ENCODE measurements around the gene DTX3.
"Not testable (repeated sequence)": the region's sequence is repeated elsewhere in the genome, so short reads cannot be mapped to it uniquely, and the experiment has no call there.

Gene DTX3

DNA sequence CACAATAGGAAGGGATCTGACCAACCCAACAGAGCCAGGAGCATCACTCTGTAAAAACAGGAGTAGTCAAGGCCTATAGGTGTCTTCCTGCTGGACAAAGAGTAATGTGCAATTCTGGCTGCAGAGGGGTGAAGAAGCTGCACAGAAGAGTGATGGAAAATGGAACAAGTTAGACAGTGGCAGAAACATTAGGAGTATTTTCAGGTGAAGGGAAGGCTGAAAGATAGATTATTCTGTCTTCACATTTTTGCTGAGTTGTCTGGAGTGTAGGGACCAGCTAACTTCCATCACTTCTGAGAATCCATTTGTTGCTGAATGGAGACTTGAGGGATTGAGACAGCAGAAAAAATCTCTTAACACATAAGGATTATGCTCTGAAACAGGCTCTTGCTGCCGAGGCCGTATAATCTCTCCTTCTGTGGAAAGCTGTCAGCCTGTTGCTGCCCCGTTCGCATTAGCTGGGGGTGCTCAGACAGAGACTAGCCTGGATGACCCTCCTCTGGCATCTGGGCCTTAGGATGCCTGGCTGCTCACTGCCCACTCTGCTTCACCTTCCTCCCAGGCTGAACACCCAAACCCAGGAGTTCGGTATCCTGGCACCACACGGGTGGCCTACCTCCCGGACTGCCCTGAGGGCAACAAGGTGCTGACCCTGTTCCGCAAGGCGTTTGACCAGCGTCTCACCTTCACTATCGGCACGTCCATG, 3.5 kb downstream of the DTX3 start:
- no peak for DNase-seq

DNA sequence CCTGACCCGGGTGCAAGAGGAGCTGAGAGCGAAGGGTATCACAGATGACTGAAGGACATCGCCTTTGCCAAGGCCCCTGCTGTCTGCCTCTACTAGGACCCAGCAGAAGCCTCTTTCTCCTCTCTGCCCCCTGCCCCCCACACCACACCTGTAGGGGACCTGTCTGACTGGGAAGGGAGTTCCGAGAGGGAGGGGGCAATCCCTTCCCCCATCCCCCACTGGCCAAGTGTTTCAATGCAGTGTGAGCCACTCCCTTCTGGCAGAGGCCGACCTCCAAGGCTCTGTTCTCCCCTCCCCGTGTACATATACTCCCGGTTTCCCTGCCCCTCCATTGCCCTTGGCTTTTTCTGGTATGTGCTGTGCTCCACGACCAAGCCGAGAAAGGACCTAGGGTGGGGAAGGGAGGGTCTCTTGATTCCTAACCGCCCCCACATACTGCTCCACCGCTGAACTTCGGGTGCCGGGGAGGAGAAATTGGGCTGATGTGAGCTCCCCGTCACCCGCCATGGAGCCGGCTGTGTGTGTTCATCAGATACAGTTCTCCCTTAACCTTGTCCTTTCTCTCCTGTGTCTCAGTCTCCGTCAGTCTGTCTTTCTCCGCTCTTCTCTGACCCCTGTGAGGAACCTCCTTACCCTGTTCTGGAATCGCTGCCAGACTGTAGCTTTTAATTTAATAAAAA, 4.6 kb downstream of the DTX3 start:
- no peak for DNase-seq

DNA sequence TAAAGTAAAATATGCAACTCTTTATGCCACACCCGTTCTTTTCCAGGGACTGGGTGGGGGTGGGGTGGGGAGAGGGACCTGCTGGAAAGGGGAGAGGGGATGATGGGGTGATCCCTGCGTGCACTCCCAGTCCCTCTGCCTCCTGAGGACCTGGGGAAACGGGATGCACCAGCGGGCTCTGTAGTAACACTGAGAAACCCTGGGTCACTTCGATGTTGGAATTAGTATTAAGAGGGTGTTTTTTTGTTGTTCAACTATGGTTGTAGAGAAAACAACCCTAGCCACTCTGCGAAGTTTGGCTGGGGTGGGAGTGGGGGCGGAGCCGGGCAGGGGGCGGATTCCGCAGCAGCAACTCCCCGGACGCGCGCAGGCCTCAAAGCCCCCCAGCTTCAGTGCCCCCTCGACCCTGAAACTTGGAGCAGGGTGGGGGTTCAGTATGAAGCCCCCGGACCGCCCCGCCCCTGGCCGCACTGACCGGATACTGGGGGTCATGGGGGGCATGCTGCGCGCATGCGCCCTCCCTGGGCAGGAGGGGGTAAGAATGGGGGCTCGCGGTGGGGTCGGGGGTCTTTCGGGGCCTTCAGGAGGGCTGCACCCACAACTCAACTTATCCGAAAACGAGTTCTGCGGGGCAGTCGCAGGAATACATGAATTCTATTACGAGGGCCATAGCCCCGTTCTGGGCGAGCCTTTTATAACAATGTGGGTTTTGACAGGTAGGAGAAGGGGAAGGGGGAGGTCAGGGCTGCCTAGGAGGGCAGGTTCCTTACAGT, 5.3 kb downstream of the DTX3 start:
- DNase-seq, result no peak

DNA sequence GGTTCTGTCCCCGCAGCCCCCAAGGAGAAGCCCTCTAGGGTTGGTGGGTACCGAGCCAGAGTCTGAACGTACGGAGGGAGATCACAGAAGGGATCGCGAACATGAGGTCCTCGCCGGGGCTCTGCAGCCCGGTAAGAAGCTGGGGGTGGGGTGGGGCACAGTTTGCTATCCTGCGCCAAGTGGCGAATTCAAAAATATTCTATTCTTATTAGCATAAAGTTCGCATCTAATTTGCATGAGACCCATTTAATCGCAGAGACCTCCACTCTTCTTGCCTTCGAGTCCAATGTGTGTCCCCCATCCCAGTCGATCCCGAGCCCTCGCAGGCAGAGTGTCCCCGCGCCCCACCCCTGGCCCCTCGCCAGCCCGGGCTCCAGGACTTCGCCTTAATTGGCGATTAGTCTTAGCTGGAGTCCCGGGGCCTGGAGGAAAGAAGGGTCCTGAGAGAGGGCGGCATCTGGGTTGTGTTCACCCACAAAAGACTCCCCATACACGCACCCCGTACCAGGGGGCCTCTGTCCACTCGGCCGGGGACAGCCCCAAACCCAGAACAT, 6.0 kb downstream of the DTX3 start:
- peak; percentile 19 for DNase-seq

DNA sequence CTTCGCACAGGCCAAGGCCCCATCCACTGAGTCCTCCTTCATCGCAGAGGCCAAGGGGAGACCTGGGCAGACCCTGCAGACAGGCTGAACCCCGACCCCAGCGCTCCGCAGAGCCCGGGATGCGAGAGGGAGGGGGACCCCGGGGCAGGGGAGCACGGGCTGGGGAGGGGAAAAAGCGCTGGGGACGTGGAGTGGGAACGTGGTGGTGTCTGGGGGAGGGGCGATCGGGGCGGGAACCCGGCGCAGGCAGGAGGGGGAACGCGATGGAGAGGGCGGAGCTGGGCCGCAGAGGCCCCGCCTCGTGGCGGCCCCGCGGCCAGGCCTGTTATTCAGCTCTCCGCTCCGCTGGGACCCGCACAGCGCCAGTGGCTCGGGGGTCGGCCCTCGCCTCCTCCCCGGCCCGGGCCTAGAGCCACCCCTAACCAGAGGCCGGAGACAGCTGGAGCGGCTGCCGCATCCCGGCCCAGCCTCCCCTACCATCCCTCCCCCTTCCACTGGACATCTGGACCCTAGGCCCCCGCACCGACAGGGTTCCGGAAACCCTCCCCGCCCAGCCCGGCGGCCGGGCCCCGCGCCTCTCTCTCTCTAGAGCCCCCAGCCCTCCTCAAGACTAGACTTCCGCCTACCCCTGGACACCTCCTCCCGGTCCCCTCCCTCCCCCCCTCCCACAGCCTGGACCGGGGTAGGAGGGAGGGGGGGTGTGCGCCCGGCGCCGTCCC, 6.6 kb downstream of the DTX3 start, which contains the start of gene ARHGEF25:
Gene ARHGEF25, plus strand, starts transcription at position 328 of the 719 bp plus-strand sequence. CDS start 460 bp downstream, outside the sequence.
- peak; percentile 77 for DNase-seq

DNA sequence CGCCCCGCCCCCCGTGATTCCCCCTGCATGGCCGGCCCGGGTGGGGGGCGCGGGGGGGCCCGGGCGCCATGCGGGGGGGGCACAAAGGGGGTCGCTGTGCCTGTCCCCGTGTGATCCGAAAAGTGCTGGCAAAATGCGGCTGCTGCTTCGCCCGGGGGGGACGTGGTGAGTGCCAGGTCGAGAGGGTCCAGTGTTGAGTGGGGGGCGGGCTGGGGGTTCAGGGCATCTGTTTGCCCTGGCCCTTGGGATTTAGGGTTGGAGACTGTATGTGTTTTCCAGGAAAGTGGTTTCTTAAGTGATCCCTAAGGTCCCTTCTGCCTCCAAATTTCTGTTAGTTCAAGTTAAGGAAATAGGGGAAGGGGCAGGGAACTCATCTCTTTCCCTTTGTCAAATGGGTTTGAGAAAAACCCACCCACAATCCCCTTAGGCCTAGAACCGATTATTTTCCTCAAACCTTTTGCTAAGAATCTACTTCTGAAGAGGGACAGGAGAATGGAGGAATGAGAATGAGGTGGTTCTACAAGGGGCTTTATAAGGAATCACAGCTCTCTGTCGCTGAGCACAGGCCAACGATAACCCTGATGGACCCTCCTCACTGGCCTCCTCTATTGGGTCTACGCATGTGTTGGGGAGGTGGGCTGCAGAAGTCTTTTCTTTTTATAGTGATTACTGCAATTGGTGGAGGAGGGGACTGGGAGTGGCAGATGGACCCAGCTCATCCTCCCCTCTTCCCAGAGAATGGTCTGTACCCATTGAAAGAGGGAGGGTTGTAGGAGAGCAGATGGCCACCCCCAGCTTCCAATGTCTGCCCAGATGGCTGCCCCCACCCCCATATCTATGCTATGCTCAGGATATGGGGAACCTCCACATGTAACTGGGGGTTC, 7.4 kb downstream of the DTX3 start:
- no peak for DNase-seq

DNA sequence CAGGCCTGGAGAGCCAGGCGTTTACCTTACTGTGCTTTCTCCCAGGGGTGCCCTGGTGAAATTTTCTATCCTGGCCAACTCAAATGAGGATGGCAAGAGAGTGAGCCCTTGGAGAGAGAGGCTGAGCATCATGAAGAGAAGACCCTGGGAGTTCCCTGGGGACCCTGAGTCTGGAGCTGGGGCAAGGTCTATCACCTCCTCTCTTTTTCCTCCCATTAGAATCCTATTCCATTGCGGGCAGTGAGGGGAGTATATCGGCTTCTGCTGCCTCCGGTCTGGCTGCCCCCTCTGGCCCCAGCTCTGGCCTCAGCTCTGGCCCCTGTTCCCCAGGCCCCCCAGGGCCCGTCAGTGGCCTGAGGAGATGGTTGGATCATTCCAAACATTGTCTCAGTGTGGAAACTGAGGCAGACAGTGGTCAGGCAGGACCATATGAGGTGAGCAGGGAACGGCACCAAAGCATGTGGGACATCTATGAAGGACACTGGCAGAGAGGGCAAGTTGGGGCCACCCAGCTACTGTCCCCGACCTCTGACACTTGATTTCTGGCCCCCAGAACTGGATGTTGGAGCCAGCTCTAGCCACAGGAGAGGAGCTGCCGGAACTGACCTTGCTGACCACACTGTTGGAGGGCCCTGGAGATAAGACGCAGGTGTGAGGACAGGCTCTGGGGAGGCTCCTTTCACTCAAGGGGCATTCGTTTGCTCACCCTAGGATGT, 8.2 kb downstream of the DTX3 start:
- DNase-seq, result no peak

DNA sequence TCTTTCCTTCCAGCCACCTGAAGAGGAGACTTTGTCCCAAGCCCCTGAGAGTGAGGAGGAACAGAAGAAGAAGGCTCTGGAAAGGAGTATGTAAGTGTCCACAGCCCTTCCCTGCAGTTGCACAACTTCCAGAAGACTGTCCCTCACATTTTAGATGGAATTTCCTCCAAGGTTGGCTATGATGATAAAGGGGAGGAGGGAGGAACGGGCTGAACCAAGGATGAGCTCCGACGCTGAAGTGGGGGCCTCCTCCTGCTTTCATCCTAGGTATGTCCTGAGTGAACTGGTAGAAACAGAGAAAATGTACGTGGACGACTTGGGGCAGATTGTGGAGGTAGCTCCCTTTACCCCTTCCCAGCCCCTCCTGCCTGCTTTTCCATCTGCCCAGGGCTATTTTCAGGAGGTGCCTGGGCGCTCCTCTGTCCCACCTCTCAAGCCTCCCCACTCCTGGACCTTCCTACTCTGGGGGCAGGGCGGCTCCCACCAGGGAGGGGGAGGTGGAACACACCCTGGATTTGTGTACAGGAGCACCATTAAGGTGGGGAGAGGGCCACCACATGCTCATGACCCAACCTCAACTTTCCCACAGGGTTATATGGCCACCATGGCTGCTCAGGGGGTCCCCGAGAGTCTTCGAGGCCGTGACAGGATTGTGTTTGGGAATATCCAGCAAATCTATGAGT, 8.9 kb downstream of the DTX3 start:
- DNase-seq, result no peak

DNA sequence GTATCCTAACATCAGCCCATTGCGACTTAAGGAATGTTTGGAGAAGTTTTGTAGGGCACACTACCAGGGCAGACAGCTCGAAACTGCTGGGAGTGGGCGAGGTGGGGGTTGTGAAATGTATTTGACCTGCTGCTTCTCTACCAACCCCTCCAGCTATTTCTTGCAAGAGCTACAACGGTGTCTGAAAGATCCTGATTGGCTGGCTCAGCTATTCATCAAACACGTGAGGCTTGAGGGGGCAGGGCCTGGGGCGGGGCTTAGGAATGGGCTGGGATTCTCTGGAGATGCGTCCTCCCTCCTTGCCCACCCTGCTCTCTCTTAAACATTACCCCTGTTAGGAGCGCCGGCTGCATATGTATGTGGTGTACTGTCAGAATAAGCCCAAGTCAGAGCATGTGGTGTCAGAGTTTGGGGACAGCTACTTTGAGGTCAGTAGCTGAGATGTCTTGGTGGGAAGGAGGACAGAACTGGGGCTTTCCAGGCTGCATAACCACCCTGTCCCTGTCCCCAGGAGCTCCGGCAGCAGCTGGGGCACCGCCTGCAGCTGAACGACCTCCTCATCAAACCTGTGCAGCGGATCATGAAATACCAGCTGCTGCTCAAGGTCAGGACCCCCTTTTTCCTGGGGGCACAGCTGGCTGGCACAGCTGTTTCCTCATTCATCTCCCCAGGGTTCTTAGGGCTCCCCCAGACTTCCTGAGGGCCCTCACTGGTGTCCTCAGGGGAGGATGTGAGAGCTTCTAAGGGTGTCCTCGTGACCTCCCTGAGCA, 9.7 kb downstream of the DTX3 start:
- no peak for DNase-seq

DNA sequence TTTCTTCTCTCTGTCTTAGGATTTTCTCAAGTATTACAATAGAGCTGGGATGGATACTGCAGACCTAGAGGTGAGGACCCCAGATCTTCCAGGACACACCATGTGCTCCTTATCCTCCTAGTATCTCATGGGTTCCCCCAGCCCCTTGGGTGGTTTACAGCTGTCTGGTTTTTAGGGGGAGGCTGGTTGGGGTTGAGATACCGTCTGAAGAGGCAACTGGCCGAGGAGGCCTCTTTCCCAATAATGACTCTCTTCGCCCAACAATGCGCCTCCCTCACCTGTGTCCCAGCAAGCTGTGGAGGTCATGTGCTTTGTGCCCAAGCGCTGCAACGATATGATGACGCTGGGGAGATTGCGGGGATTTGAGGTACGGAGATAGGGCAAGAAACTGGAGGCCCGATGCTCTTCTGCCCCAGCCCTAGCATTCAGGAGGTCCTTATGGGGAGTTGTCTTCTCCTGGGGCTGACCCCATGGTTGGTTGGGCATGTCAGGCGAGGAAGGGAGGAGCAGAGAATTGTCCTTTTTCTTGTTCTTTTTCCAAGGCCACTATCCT, 10.4 kb downstream of the DTX3 start:
- no peak for DNase-seq

DNA sequence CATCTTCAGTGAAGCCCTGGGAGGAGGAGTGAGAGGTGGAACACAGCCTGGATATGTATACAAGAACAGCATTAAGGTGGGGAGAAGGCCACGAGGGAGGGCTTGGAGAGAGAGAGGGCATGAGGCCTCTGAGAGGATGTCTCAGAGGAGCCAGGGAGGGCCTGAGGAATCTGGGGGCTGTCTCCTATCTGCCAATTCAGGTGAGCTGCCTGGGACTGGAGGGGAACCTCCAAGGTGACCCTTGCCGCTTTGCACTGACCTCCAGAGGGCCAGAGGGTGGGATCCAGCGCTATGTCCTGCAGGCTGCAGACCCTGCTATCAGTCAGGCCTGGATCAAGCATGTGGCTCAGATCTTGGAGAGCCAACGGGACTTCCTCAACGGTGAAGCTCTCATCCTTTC, 11.0 kb downstream of the DTX3 start:
- DNase-seq, result no peak

DNA sequence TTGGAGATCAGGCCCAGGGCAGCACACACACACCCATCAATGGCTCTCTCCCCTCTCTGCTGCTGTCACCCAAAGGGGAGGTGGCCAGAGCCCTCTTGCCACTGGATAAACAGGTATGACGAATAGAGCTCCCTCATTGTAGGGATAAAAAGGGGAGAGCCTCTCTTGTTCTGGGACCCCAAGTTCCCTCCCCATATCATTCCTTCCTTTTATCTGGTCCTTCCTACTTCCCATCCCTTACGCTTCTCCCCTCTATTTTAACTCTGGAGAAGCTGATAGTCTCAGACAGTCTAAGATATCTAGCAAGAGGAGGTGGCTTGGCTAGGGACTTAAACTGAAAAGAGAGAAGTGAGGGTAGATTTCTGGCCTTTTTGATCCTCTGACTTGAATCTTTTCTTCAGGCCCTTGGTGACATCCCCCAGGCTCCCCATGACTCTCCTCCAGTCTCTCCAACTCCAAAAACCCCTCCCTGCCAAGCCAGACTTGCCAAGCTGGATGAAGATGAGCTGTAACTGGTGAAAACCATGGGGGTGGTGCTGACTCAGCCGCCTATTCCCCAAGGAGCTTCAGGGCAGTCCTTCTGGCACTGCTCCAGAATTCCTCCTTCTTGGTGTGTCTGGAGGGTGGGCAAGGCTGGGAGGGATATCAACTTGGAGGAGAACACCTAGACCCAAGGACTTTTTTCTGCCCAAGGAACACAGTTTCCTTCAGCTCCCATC, 11.9 kb downstream of the DTX3 start:
- DNase-seq, result no peak

DNA sequence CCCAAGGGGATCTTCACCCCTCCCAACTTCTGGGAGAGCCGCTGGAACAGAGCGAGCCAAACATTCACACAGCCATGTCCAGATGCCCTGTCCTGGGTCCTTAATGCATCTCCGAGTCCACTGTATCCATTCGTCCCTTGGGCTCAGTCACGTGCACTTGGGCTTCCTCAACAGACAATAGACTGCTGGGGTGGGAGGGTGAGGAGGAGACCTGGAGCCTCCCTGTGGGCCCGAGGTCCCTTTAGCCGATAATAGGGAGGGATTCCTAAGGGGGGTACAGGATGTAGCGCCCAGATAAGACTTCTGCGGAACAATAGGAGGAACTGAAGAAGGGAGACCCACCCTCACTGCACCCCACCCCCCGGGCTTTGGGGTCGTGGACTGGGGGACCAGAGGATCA, 13.3 kb downstream of the DTX3 start:
- no peak for DNase-seq

DNA sequence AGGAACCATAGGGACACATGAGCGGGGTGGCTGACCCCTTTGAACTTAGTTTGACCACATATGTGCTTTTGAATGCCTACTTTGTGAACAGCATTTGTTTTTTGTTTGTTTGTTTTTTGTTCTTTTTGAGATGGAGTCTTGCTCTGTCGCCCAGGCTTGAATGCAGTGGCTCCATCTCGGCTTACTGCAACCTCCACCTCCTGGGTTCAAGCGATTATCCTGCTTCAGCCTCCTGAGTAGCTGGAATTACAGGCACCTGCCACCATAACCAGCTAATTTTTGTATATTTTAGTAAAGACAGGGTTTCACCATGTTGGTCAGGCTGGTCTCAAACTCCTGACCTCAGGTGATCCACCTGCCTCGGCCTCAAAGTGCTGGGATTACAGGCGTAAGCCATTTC, 13.8 kb downstream of the DTX3 start:
- not testable (repeated sequence) for DNase-seq

DNA sequence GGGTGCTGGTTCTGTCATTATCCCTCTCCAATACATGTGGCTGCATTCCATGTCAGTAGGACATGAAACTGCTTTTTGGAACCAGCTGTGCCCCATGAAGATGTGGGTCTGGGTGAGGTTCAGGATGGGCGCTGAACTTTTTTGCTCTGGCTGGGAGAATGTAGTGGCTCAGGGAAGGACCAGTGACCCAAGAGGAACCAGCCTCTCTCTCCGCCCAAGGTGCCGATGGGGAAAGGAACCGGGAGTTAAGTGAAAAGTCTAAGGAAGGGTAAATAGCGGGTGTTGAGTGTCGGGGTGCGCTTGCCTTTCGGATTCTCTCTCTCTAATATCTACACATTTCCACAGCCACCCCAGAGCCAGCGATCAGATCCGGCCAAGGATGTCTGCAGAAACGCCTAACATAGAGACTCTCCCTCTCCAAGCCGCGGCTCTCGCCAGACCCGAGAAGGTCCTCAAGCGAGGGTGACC, 14.4 kb downstream of the DTX3 start:
- no peak for DNase-seq

DNA sequence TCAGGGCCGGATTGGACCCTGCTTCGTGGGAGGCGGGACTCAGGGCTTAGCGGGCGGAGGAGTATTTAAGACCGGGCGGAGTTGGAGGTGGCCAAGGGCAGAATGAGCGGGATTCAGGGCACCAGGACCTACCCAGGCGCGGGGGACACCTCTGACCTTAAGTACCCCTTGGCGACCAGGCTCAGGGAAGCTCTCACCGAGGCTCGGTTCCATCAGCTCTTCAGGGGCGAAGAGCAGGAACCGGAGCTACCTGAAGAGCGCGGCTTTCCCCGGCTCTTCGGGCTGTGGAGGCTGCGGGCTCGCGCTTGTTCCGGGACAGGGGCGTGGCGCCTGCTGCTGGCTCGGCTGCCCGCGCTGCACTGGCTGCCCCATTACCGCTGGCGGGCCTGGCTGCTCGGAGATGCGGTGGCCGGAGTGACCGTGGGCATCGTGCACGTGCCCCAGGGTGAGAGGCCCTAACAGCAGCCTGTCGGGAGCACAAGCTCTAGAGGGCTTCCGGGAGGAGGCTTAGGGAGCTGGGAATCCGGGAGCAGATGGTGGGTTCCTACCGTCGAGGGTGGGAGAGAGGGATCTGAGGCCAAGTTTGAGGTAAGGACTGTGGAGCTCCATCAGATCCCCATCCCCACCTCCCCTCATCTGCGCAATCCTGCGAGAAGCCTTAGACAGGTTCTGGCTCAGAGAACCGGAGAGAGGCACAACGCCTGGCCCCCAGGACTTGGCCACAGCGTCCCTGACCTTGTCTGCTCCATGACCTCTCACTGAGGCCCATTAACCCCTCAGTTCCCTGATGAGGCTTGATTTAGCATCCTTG, 15.0 kb downstream of the DTX3 start:
- peak; percentile 42 for DNase-seq

DNA sequence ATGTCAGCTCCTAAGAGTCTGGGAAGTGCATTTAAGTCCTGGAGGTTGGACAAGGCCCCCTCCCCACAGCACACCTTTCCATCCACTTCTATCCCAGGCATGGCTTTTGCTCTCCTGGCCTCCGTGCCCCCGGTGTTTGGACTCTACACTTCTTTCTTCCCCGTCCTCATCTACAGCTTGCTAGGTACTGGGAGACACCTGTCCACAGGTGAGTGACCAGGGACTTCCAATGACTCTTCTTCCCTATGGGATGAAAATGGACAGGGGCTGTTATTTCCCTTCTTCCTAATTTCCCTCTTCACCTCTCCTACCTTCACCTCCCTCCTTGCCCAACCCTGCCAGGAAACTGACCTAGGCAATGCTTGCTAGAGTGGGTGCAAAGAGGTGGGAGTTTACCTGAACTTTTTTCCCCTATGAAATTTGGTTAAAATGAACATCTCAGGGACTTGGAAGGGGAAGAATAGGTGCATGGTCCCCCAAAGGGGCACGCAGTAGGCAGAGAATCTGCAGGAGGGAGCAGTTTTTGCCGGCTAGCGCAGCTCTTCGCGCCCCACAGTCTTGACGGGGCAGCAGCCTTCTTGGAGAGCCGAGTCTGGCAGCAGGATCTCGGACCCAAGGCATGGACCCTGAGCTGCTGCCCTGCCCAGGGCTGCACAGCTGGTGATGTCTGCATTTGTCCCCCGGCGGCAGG, 15.8 kb downstream of the DTX3 start:
- DNase-seq, result no peak

All from CD4-positive, alpha-beta T cell treated with Interleukin-17A for 4 hours (primary cell).